SK-N-SH (cell line): ENCODE results near the gene ADD2. TPM values are rescaled to one million over a fixed set of nuclear protein-coding genes. Genes with fewer than 3 reads are reported as not detected.

Experiments used
- CTCF ChIA-PET: fragments of 300-600, 350-600 bp; formaldehyde crosslinking; extraction: SDS; loops from one replicate; lab custom pipeline; 2021; lab: Yijun Ruan, JAX
- POLR2A ChIA-PET: fragments of 350-600 bp; sonication (Branson Sonifier 250); formaldehyde crosslinking; extraction: SDS; loops from one replicate; lab custom pipeline; 2020; ENCODE audit warnings: antibody characterized with exemption, inconsistent platforms; lab: Yijun Ruan, JAX
- DNase-seq: peaks from one replicate; pipeline ENCODE4 v3.0.0; 2012
- H2AFZ ChIP-seq: fragments of 200-600 bp; sonication (generic); 2 replicates; pipeline ENCODE4 v1.8.1; 2016; ENCODE audit warnings: antibody characterized with exemption, mild to moderate bottlenecking, low read depth
- H3F3A ChIP-seq: fragments of 200-600 bp; sonication (generic); replicated peaks from 2 replicates; pipeline ENCODE3; 2016; ENCODE audit warnings: antibody characterized with exemption, mild to moderate bottlenecking; ENCODE audit not compliant: insufficient read depth
- H3K27ac ChIP-seq, 2 experiments: fragments of 200-500 bp in 1 of 2; fragments of 200-600 bp in 1 of 2; sonication (Bioruptor generic) in 1 of 2; sonication (generic), shearing (Covaris generic) in 1 of 2; 2 replicates each; pipeline versions ENCODE4 v1.5.1 to v1.6.1; 2014 to 2016; ENCODE audit warnings: low read depth in 2 of 2, inconsistent platforms in 1 of 2, low read length in 1 of 2, mild to moderate bottlenecking in 1 of 2, mixed read lengths in 1 of 2
- H3K27me3 ChIP-seq: fragments of 200-600 bp; sonication (generic), shearing (Covaris generic); 2 replicates; pipeline ENCODE4 v1.6.1; 2016; ENCODE audit warnings: mixed run types; ENCODE audit not compliant: insufficient read depth
- H3K36me3 ChIP-seq, 2 experiments: fragments of 200-500 bp in 1 of 2; fragments of 200-600 bp in 1 of 2; sonication (Bioruptor generic) in 1 of 2; sonication (generic) in 1 of 2; replicated peaks in 1 of 2; 2 replicates each; pipeline versions ENCODE3 to v1.5.1; 2014 to 2016; ENCODE audit warnings: low read length in 1 of 2, mild to moderate bottlenecking in 1 of 2; ENCODE audit not compliant: insufficient read depth in 2 of 2, control insufficient read depth in 1 of 2
- H3K4me1 ChIP-seq, 2 experiments: fragments of 200-500 bp in 1 of 2; fragments of 200-600 bp in 1 of 2; sonication (Bioruptor generic) in 1 of 2; sonication (generic), shearing (Covaris generic) in 1 of 2; 2 replicates each; pipeline versions ENCODE4 v1.5.1 to v1.6.1; 2014 to 2016; ENCODE audit warnings: low read depth in 1 of 2, low read length in 1 of 2, mixed run types in 1 of 2; ENCODE audit not compliant: insufficient read depth in 2 of 2, control insufficient read depth in 1 of 2
- H3K4me2 ChIP-seq: fragments of 200-600 bp; sonication (generic), shearing (Covaris generic); 2 replicates; pipeline ENCODE4 v1.6.1; 2017; ENCODE audit warnings: mixed run types
- H3K4me3 ChIP-seq, 2 experiments: fragments of 200-500 bp in 1 of 2; fragments of 200-600 bp in 1 of 2; sonication (Bioruptor generic) in 1 of 2; sonication (generic), shearing (Covaris generic) in 1 of 2; 2 replicates each; pipeline versions ENCODE4 v1.5.1 to v1.8.1; 2014 to 2016; ENCODE audit warnings: low read depth in 2 of 2, inconsistent platforms in 1 of 2, low read length in 1 of 2, mild to moderate bottlenecking in 1 of 2, mixed read lengths in 1 of 2, moderate library complexity in 1 of 2
- H3K79me2 ChIP-seq: fragments of 200-600 bp; sonication (generic); 2 replicates; pipeline ENCODE4 v1.8.1; 2017; ENCODE audit warnings: mild to moderate bottlenecking; ENCODE audit not compliant: insufficient read depth
- H3K9ac ChIP-seq: fragments of 200-600 bp; sonication (generic); 2 replicates; pipeline ENCODE4 v1.6.1; 2017; ENCODE audit warnings: mixed run types
- H3K9me2 ChIP-seq: fragments of 200-600 bp; sonication (generic); 2 replicates; pipeline ENCODE4 v1.6.1; 2017; ENCODE audit warnings: mixed run types
- H3K9me3 ChIP-seq: fragments of 200-600 bp; sonication (generic); 2 replicates; pipeline ENCODE4 v1.6.1; 2017; ENCODE audit warnings: mixed run types, mild to moderate bottlenecking, moderate library complexity
- H4K20me1 ChIP-seq: fragments of 200-600 bp; sonication (generic); 2 replicates; pipeline ENCODE4 v1.6.1; 2017; ENCODE audit warnings: mild to moderate bottlenecking, mixed run types; ENCODE audit not compliant: insufficient read depth
- CHD2 ChIP-seq: fragments of 150-350 bp; IDR thresholded peaks from 2 replicates; pipeline ENCODE4 v1.6.1; 2018; ENCODE audit warnings: low read length; ENCODE audit not compliant: partially characterized antibody
- CTCF ChIP-seq: fragments of 200-600 bp; sonication (generic); IDR thresholded peaks from 2 replicates; pipeline ENCODE4 v1.6.1; 2017; ENCODE audit warnings: antibody characterized with exemption, mild to moderate bottlenecking, moderate library complexity
- EZH2phosphoT487 ChIP-seq: fragments of 200-600 bp; sonication (generic); IDR thresholded peaks from 2 replicates; pipeline ENCODE4 v1.6.1; 2017; ENCODE audit warnings: low read depth, mixed run types, mild to moderate bottlenecking, antibody characterized with exemption, moderate library complexity, borderline replicate concordance
- GATA2 ChIP-seq: sonication (generic); formaldehyde crosslinking; IDR thresholded peaks from 2 replicates; pipeline ENCODE4 v1.5.0; 2020; ENCODE audit warnings: mild to moderate bottlenecking, missing genetic modification reagents
- JUND ChIP-seq: IDR thresholded peaks from 2 replicates; pipeline ENCODE4 v1.4.0; 2012
- MEF2A ChIP-seq: IDR thresholded peaks from 2 replicates; pipeline ENCODE4 v1.4.0; 2012; ENCODE audit warnings: low read depth, borderline replicate concordance
- MXI1 ChIP-seq: IDR thresholded peaks from 2 replicates; pipeline ENCODE4 v1.6.1; 2012; ENCODE audit warnings: mild to moderate bottlenecking, low read depth, low read length, improper control_type of control experiment
- NFIC ChIP-seq: IDR thresholded peaks from 2 replicates; pipeline ENCODE4 v1.4.0; 2012; ENCODE audit warnings: borderline replicate concordance
- RCOR1 ChIP-seq: fragments of 150-350 bp; IDR thresholded peaks from 2 replicates; pipeline ENCODE4 v1.6.1; 2017; ENCODE audit warnings: antibody characterized with exemption, low read length
- RFX5 ChIP-seq: IDR thresholded peaks from 2 replicates; pipeline ENCODE4 v1.6.1; 2012; ENCODE audit warnings: mild to moderate bottlenecking, improper control_type of control experiment, low read length
- SIN3A ChIP-seq: IDR thresholded peaks from 2 replicates; pipeline ENCODE4 v1.6.1; 2012; ENCODE audit warnings: low read depth, mild to moderate bottlenecking, low read length, moderate library complexity, borderline replicate concordance
- WGBS: methylation state at CpG from one replicate; pipeline ENCODE4 v1.1.6; 2017; ENCODE audit warnings: low lambda C conversion rate; 5-methylcytosine and 5-hydroxymethylcytosine counted together
- polyA plus RNA-seq, 3 experiments: library from polyadenylated mRNA; depleted of rRNA; stranded (reverse); fragments of >200 nt; gene quantifications; 2 replicates each; pipeline ENCODE4 v1.2.3, GENCODE V29; 2012
- TF ChIP-seq, protein P1 (sequence below): IDR thresholded peaks from 2 replicates; pipeline ENCODE4 v1.6.1; 2012; ENCODE audit warnings: mild to moderate bottlenecking, low read depth, low read length, moderate library complexity

Gene ADD2, protein sequence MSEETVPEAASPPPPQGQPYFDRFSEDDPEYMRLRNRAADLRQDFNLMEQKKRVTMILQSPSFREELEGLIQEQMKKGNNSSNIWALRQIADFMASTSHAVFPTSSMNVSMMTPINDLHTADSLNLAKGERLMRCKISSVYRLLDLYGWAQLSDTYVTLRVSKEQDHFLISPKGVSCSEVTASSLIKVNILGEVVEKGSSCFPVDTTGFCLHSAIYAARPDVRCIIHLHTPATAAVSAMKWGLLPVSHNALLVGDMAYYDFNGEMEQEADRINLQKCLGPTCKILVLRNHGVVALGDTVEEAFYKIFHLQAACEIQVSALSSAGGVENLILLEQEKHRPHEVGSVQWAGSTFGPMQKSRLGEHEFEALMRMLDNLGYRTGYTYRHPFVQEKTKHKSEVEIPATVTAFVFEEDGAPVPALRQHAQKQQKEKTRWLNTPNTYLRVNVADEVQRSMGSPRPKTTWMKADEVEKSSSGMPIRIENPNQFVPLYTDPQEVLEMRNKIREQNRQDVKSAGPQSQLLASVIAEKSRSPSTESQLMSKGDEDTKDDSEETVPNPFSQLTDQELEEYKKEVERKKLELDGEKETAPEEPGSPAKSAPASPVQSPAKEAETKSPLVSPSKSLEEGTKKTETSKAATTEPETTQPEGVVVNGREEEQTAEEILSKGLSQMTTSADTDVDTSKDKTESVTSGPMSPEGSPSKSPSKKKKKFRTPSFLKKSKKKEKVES
- 0.30 and 0.50 TPM in 2 replicates for polyA plus RNA-seq (2012; rRNA removed)
- polyA plus RNA-seq (2012; cell fraction: cytosol; rRNA removed) = 0.31 and 0.79 TPM in 2 replicates
- polyA plus RNA-seq (2012; cell fraction: nucleus; rRNA removed) = 0.43 and 0.66 TPM in 2 replicates

DNA sequence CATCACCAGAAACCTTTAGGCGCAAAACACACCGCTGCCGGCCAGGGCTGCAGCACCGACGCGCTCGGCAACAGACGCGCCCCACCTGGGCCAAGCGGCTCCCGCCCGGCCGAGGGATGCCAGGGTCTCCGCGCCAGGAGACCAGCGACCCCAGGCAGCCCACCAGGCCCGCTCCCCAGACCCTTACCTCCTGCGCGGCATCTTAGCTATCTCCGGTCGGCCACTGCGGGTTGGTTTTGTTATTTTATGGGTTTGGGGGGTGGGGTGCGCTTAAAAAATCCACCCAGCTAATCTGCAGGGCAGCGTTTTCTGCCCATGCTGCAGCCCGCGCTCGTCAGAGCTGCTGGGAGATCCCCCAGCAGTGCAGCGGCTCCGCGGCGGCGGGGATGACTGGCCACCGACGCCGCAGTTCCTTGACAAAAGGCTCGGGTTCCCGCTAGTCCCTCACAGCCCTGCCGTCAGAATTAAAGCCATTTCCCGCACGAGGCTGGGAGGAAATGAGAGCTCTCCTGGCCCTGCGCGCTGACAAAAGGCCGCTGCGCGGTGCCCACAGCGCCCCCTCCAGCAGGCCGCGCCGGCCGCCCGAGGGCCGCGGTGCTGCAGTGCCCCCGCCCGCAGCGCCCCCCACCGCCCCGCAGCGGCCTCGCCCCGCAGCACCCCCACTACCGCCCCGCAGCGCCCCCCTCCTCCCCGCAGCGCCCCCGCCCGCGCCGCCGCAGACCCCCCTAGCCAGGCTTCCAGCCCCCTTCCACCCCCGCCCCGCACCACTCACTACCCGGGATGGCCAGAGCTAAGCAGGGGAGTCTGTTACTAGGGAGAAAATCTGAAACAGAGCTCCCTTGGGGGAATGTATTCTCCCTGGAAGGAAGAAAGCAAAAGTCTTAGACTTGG, at the start of gene ADD2:
ADD2 (minus strand) TSS at position 502 of the 891 bp plus-strand sequence. CDS start 61,792 bp downstream, outside the sequence.
- DNase-seq = peak; percentile 93
- H3K27ac ChIP-seq = peak within 1 kb of the TSS in 1 of 2 experiments; percentile 73; a peak in 2 of 4 replicates
- H3K79me2 ChIP-seq = no peaks in the 10 kb centered on the region
- H3K36me3 ChIP-seq = no peaks in the 10 kb centered on the region
- peaks cover 25% of the 10 kb centered on the region for H3K27me3 ChIP-seq
- no peaks in the 10 kb centered on the region for H3K9me3 ChIP-seq
- H3K4me3 ChIP-seq = peak within 1 kb of the TSS; percentile 50 to 52
- H3K4me2 ChIP-seq = peak within 1 kb of the TSS; percentile 76
- no peaks in the 10 kb centered on the region for H4K20me1 ChIP-seq
- peaks cover 0 to 10% of the 10 kb centered on the region in 2 experiments; a peak in 2 of 4 replicates for H3K4me1 ChIP-seq
- H2AFZ ChIP-seq = peak within 1 kb of the TSS; percentile 70; the same call in 1 of the 2 replicates
- no peak within 1 kb of the TSS for H3K9ac ChIP-seq
- CTCF ChIA-PET = interaction anchor here (0.6 to 4.1 kb wide), 50 partner anchors 9 to 465 kb away, joined by 3 to 40 read pairs (median 4); partner anchors contain the start of genes FAM136A and FIGLA
- TF ChIP-seq RFX5 (peak; percentile 85), MXI1 (peak; percentile 58; the same call in 1 of the 2 replicates), SIN3A (no peak), CTCF (peak; percentile 38), CHD2 (peak; percentile 26)
- TF ChIP-seq, all 33 proteins: peak for 4
- WGBS = 2% methylated on average over 26 of the region's 74 CpGs
- Histone ChIP-seq H3K9me2 (no peaks in the 10 kb centered on the region), H3F3A (no peaks in the 10 kb centered on the region)
- POLR2A ChIA-PET = interaction anchor here (0.6 to 1.3 kb wide), 4 partner anchors 9 to 474 kb away, joined by 4 to 6 read pairs (median 4); partner anchors contain the start of gene SNRPG

- WGBS = 47% methylated on average over 3 of the region's 3 CpGs
- H3K36me3 ChIP-seq = no peaks in the 10 kb centered on the region
- H3K4me2 ChIP-seq = no peak overlapping the region
- H3K9ac ChIP-seq = no peak overlapping the region
- CTCF ChIA-PET = interaction anchor here (1.3 kb wide), 1 partner anchor 27 kb away, joined by 5 read pairs; the partner anchor contains the start of gene FIGLA
- no peaks in the 10 kb centered on the region; the same call in none of the 2 replicates for H3K27me3 ChIP-seq
- no peak overlapping the region for H3K27ac ChIP-seq
- no peaks in the 10 kb centered on the region for H3K79me2 ChIP-seq
- H3K9me2 ChIP-seq = no peaks in the 10 kb centered on the region
- POLR2A ChIA-PET = no interaction called here
- H3K4me1 ChIP-seq = no peaks in the 10 kb centered on the region; a peak in 1 of 4 replicates
- no peaks in the 10 kb centered on the region for H3K9me3 ChIP-seq
- H3K4me3 ChIP-seq = no peak overlapping the region
- H3F3A ChIP-seq = no peaks in the 10 kb centered on the region
- H2AFZ ChIP-seq = no peak overlapping the region
- no peak for DNase-seq
- no peaks in the 10 kb centered on the region for H4K20me1 ChIP-seq
- no peak for TF ChIP-seq NFIC
- TF ChIP-seq RCOR1 = no peak
- TF ChIP-seq MEF2A = no peak
- TF ChIP-seq MXI1 = no peak
- TF ChIP-seq, protein P1, sequence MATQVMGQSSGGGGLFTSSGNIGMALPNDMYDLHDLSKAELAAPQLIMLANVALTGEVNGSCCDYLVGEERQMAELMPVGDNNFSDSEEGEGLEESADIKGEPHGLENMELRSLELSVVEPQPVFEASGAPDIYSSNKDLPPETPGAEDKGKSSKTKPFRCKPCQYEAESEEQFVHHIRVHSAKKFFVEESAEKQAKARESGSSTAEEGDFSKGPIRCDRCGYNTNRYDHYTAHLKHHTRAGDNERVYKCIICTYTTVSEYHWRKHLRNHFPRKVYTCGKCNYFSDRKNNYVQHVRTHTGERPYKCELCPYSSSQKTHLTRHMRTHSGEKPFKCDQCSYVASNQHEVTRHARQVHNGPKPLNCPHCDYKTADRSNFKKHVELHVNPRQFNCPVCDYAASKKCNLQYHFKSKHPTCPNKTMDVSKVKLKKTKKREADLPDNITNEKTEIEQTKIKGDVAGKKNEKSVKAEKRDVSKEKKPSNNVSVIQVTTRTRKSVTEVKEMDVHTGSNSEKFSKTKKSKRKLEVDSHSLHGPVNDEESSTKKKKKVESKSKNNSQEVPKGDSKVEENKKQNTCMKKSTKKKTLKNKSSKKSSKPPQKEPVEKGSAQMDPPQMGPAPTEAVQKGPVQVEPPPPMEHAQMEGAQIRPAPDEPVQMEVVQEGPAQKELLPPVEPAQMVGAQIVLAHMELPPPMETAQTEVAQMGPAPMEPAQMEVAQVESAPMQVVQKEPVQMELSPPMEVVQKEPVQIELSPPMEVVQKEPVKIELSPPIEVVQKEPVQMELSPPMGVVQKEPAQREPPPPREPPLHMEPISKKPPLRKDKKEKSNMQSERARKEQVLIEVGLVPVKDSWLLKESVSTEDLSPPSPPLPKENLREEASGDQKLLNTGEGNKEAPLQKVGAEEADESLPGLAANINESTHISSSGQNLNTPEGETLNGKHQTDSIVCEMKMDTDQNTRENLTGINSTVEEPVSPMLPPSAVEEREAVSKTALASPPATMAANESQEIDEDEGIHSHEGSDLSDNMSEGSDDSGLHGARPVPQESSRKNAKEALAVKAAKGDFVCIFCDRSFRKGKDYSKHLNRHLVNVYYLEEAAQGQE = no peak
- TF ChIP-seq JUND = no peak
- TF ChIP-seq GATA2 (CRISPR knock-in tag) = no peak
- no peak for TF ChIP-seq EZH2phosphoT487
- TF ChIP-seq SIN3A = no peak
These were observed 49.4 kb upstream of the ADD2 start for GRCh38 chr2:70817284-70817954.
